ENCODE results near the gene TEKT2.

- TF ChIP-seq CTCF (conservative IDR thresholded peaks at IDR 0.05; ENCODE audit: low read depth, low read length) (no peak), EZH2 (IDR thresholded peaks at IDR 0.05; ENCODE audit: low read length, unreplicated experiment) (no peak)
These were observed 6.8 kb upstream of the TEKT2 start for GRCh38 chr1:36076979-36077573.

Measured in PC-3 (cell line).